HG02610 (cell line): ENCODE data around the gene TTLL10.

ENCODE experiments used
- ATAC-seq: cut with Tn5 transposase; IDR thresholded peaks from one replicate; pipeline ENCODE4 v1.9.1; 2021; ENCODE audit warnings: mild to moderate bottlenecking, moderate library complexity; ENCODE audit not compliant: unreplicated experiment

TTLL10 gene

GRCh38 chr1:1204425-1204920 is 30.8 kb downstream of the TTLL10 start:
- no peak for ATAC-seq

DNA sequence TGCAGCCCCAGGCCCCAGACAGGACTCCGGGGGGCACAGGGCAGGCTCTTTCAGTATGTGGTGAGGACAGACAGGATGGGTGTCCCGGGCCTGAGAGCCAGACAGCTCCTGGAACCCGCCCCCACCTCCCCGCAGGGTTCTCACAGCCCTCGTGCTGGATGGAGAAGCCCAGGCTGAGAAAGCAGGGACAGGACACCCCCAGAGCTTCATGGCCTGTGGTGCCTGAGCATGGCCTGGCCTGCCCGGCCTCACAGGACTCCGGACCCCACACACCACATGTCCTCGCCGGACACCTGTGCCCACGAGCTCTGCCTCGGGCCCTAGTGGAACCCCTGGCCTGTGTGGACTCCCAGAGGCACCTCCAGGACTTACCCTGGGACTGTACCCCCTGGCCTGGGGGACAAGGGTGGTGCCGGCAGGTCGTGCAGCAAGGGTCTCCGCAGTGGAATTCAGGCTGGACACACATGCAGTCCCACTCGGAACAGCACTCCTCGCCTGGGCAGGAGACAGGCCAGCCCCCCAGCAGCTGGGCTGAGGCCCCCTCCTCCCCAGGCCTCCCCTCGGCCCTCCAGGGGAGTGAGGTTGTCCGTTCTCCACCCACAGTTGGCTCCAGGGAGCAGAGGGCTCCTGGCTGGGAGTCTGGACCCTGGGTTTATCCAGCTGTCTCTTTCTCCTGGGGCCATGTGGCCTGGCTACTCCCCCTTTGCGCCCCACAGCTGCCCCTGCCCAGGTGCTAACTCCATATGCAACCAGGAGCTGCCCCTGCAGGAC is 31.5 kb downstream of the TTLL10 start:
- no peak for ATAC-seq

DNA sequence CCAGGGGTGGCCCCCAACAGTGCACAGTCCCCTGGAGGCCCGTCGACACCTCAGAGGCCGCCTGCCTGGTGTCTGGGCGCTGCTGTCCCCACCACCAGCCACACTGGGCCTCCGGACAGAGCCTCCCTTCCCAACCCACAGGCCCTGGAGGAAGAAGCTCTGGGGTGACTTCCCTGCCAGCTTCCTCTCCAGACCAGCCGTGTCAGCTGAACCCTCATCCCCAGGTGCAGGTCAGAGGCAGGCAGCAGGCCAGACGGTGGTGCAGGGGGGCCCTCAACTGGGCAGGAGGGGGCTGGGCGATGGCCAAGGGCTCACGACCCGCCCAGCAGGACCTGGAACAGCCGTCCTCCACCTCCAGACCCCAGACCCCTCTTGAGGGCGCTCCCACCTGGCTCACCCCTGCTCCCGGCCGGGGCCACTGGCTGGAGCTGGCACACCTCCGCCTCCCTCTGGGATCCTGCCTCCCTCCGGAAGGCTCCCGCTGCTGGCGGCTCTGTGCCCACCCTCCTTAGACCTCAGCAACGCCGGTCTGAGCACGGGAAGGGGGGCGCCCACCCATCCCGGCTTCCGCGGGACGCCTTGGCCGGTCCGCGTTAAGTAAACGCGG is 32.2 kb downstream of the TTLL10 start:
- no peak for ATAC-seq

GRCh38 chr1:1206376-1206965 is 32.8 kb downstream of the TTLL10 start, which contains the start of gene TNFRSF18:
Gene TNFRSF18, minus strand, starts transcription at chr1:1206592. Its CDS starts 21 bp downstream, at chr1:1206571.
- ATAC-seq, result no peak

DNA sequence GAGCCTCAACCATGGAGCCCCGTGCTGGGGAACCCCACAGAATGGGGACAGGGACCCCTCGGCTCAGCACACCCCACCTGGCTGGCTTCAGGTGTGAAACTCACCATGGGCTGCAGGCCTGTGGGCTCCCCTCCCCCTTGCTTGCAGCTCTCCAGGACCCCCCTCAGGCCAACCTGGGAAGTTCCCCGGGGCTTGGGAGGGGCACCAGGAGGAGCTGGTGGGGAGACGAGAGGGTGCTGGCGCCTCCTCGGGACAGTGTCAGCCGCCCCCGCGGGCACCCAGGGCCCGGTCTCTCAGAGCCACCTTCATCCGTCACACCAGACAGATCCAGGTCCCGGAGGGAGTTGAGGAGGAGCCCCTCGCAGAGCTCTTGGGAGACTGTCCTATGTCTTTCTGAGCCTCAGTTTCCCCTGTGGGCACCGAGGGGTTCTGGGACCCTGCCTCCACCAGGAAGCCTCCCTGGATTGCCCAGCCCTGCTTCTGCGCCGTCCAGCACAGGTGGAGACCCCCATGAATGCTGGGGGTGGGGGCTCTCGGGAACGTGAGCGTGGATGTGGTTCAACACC is 33.4 kb downstream of the TTLL10 start:
- no peak for ATAC-seq

DNA sequence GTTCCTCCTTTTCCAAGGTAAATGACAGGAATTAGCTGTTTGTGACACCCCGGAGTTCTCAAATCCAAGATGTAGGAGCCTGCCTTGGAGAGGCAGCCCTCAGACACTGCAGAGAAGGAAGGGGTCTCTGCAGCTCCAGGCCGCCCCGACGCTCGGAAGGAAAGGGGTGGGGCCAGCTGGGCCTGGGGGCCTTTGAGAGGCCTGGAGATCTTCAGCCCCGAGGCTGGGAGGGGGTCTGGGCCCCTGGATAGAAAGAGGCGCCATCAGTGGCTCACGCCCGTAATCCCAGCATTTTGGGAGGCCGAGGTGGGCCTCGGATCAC is 33.9 kb downstream of the TTLL10 start:
- ATAC-seq, result no peak

DNA sequence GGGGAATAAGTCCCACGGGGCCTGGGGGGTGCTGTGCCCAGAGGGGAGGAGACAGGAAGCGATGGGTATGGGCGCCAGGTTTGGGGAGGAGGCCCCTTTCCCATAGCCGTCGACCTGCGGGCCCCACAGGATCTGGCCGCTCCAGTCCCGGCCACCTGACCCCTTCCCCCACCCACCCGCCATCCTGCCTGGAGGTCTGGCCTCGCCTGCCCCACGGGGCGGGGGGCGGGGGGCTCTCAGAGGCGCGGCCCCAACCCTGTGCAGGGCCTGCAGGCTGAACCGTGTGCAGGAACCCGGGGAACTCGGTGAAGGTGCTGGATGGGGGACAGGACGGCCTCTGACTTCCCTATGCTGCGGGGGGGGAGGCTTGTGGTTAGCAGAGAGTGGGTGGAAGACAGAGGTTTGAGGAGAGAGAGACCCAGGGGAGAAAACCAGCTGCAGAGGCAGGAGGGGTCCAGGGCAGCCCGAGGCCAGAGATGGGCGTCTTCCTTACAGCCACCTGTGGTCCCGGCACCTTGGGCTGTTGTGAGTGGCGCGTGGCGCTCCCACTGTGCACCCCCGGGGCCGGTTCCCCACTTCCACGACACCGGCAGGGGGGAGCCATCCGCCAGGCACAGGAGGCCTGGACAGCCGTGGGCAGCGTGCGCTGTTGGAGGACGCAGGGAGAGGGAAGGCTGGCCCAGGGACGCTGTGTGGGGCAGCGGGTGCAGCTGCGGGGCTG is 35.2 kb downstream of the TTLL10 start:
- ATAC-seq, result no peak

DNA sequence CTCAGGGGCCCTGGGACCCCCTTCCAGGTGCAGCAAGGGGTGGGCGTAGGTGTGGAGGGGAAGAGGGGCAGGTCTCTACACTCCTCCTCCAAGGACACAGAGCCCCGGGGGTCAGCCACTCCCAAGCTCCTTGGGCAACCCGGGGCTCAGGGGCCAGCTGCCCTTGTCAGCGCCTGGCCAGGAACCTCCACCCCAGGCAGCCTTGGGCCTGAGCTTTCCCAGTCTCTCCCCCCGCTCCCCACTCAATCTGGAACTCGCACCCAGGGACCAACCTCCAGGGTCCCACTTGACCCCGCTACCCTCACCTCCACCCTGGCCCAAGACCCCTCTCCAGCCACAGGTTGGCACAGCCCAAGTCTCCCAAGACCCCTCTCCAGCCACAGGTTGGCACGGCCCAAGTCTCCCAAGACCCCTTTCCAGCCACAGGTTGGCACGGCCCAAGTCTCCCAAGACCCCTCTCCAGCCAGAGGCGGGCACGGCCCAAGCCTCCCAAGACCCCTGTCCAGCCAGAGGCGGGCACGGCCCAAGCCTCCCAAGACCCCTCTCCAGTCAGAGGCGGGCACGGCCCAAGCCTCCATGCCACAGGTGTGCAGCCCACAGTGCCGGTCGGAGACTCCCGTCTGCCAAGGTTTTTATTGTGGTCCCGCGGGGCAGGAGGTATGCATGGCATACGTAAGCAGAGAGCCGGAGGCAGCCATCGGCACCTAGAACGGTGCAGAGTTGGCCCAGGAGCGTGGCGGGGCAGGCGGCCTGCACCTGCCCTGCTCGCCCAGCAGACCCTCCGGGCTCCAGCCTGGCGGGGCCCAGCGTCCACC is 37.3 kb downstream of the TTLL10 start:
- ATAC-seq, result no peak

GRCh38 chr1:1211541-1212441 is 38.1 kb downstream of the TTLL10 start:
- no peak for ATAC-seq

DNA sequence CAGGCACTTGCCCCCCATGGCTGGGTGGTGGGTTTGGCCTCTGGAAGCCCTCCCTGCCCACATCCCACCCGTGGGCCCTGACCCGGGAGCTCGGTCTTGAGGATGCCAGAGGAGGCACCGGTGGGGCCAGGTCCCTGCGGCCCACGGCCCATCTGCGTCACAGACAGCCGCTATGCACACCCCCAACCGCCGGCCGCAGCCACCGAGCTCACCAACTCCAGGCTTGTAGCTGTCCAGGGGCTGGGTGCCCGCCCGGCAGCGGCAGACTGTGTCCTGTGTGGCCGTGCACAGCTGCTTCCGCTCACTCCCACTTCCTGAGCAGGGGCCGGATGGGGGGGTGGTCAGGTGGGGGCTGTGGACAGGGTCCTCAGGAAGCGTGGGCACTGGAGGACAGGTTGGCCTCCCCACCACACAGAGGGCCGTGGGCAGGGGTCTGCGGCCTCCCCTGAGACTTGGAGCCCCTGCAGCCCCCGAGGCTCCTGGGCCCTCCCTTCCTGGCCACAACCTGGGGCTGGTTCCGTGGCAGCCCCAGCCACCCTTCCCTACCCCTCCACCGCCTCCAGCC is 39.2 kb downstream of the TTLL10 start:
- no peak for ATAC-seq

DNA sequence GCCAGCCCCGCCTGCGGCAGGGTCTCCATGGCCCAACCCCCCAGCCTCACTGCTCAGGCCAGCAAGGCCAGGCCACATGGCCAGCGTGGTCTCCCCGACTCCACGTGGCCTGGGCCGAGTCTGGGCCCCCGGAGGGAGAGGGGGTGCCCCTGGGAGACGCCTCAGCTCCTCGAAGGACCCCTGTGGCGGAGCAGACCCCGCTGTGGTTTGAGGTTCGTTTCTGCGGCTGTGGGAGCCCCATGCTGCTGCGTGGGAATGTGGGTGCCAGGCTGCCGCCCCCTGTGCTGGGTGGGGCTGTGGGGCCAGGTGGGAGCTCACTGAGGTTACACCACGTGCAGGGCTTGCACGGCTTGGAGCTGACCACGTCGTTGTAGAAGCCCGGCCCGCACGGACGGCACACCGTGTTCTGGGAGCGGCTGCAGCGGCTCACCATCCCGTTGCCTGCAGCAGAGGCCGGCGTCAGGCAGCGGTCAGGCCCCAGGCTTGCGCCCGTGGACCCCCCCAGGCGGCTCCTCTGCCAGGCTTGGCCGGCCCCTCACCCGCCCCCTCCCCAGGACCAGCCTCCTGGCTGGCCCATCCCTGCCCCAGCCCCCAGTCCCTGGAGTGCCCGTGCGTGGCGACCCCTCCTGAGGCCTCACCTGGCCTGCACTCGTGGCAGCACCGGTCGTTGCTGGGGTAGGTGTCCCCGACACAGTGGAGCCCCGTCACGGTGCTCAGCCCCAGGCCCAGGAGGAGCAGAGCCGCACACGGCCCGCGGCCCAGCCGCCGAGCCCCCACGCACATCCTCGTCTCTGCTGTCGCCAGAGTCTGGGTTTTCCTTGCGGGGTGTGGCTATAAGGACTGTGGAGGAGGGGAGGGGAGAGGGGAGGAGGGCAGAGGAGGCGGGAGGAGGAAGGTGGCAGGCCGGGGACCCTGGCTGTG is 39.9 kb downstream of the TTLL10 start, which contains the start of gene TNFRSF4:
Gene TNFRSF4, minus strand, starts transcription at position 809 of the 921 bp plus-strand sequence. Its CDS starts 26 bp downstream, at position 783.
- ATAC-seq, result no peak

DNA sequence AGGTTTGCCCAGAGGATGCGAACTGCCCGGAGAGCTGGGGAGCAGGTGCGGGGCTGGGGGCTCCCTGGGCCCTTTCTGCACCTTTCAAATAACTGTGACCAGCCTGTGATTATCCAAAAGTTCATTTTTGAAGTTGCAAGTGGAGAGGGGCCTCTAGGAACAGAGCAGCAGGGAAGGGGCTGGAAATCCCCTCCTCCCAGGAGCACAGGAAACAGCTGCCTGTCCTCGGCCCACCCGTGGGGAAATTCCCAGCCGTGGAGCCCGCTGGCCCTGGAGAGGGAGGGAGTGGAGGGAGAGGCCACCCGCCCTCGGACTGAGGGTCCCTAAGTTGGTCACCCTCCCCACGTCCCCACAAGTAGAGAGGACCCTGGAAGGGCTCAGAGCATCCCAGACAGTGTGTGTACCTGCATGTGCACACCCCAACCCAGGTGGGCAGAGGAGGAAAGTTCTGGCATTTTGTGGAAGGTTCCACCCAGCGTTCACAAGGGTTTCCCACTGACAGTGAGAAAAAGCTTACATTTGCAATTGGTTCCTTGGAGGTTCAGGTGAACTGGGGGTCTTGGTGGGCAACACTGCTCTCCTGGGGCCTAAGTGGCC is 41.5 kb downstream of the TTLL10 start:
- ATAC-seq, result no peak

- no peak for ATAC-seq
Observed at GRCh38 chr1:1215881-1216605, 42.4 kb downstream of the TTLL10 start.

DNA sequence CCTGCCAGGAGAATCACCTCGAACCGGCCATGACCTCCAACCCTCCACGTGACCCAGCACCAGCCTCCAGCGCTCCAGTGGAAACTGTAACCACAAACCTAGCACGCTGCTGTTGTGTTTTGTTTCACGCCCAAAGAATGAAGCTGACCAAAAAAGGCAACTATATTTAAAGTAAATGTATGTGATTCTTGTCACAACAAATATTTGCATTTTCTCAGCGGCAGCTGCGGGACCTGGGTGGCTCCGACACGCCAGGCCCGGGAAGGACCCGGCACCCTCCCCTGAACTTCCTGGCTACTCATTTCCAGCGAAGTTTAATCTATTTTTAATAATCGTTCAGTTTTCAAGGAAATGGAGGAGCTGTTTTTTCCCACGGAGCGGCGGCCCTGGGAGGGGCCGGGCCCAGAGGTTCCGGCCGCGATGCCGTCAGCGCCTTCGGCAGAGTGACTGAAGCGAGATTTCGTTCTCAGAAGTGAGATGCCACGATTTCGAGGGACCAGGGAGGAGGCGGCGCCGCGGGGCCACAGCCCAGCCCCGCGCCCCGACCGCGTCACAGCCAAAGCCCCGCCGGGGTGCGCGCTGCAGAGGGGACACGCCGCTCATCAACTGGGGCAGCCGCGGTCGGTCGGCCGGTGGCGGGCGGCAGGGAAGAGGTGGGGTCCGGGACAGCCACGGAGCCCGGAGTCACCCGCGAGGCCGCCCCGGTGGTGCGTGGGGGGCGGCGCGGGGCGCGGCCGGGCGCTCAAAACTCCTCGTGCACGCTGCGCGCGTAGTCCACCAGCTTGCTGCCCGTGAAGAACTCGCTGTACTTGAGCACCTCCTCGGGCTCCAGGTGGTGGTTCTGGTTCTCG is 43.3 kb downstream of the TTLL10 start:
- no peak for ATAC-seq

DNA sequence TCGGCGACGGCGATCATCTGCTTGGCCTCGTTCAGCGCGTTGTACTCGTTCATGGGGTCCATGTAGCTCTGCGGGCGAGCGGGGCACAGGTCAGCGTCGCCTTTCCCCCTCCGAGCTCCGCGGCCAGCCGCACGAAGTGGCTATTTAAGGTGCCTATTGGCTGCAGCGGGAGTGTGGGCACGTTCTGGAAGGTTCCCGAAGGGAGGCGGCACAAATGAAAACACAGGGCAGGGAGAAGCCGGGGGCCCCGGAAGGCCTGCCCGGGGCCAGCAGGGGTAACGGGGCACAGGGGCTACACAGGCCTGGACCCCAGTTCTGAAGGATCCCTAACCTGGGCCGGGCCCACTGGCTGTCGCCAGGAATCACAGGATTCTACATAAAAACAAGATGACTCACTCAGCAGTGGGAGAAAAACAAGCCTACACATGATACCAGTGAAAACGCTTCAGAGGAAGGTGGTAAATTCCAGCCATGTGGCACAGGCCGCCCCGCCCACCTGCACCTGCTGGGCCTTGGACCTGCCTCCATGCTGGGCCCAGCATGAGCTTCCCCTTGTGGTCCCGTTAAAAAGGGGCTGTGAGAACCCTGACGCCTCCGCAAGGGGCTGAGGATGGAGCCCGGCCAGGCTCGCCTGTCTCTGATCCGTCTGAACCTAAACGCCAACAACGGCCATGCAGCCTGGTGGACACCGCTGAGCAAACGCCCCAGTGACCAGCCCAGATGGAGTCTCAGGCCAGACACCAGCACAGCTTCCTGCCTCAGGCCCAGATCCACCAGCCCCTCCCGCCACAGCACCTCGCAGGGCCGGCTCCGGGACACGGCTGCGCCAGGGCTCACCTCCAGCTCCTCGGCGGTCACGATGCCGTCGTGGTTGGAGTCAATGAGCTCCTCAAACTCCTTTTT is 44.2 kb downstream of the TTLL10 start:
- no peak for ATAC-seq
